ENCODE measurements around the gene HIPK3.

The HIPK3 gene

GRCh38 chr11:33396361-33396760, 139.2 kb downstream of the HIPK3 start:
- in situ Hi-C loops (cut with HindIII; ENCODE audit: low pct_ligation_motif_present, low sequenced_read_pairs) = no loop called here
- Histone ChIP-seq H3K27ac (no peak overlapping the region), H3K36me3 (replicated peaks) (no peaks in the 10 kb centered on the region), H3K27me3 (replicated peaks) (no peaks in the 10 kb centered on the region), H3K4me3 (ENCODE audit: low read depth, low read length) (no peak overlapping the region)
- no peak for DNase-seq
- TF ChIP-seq, protein P1, sequence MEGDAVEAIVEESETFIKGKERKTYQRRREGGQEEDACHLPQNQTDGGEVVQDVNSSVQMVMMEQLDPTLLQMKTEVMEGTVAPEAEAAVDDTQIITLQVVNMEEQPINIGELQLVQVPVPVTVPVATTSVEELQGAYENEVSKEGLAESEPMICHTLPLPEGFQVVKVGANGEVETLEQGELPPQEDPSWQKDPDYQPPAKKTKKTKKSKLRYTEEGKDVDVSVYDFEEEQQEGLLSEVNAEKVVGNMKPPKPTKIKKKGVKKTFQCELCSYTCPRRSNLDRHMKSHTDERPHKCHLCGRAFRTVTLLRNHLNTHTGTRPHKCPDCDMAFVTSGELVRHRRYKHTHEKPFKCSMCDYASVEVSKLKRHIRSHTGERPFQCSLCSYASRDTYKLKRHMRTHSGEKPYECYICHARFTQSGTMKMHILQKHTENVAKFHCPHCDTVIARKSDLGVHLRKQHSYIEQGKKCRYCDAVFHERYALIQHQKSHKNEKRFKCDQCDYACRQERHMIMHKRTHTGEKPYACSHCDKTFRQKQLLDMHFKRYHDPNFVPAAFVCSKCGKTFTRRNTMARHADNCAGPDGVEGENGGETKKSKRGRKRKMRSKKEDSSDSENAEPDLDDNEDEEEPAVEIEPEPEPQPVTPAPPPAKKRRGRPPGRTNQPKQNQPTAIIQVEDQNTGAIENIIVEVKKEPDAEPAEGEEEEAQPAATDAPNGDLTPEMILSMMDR (IDR thresholded peaks at IDR 0.05; ENCODE audit: low read depth, low read length, missing control alignments) = no peak

GRCh38 chr11:33399421-33399820, 142.2 kb downstream of the HIPK3 start:
- TF ChIP-seq, protein P1 (IDR thresholded peaks at IDR 0.05; ENCODE audit: low read depth, low read length, missing control alignments) = no peak
- in situ Hi-C loops (cut with HindIII; ENCODE audit: low pct_ligation_motif_present, low sequenced_read_pairs) = no loop called here
- Histone ChIP-seq H3K27ac (no peak overlapping the region), H3K36me3 (replicated peaks) (no peaks in the 10 kb centered on the region), H3K4me3 (ENCODE audit: low read depth, low read length) (no peak overlapping the region), H3K27me3 (replicated peaks) (no peaks in the 10 kb centered on the region)
- no peak for DNase-seq

GRCh38 chr11:33402066-33402465, 144.9 kb downstream of the HIPK3 start:
- H3K36me3 ChIP-seq (replicated peaks) = no peaks in the 10 kb centered on the region
- no peak for DNase-seq
- H3K27ac ChIP-seq = no peak overlapping the region
- no peaks in the 10 kb centered on the region for H3K27me3 ChIP-seq (replicated peaks)
- in situ Hi-C loops (cut with HindIII; ENCODE audit: low pct_ligation_motif_present, low sequenced_read_pairs) = no loop called here
- TF ChIP-seq, protein P1 (IDR thresholded peaks at IDR 0.05; ENCODE audit: low read depth, low read length, missing control alignments) = no peak
- H3K4me3 ChIP-seq (ENCODE audit: low read depth, low read length) = no peak overlapping the region

GRCh38 chr11:33403344-33403743, 146.2 kb downstream of the HIPK3 start:
- Histone ChIP-seq H3K4me3 (ENCODE audit: low read depth, low read length) (no peak overlapping the region), H3K36me3 (replicated peaks) (no peaks in the 10 kb centered on the region), H3K27ac (no peak overlapping the region), H3K27me3 (replicated peaks) (no peaks in the 10 kb centered on the region)
- TF ChIP-seq, protein P1 (IDR thresholded peaks at IDR 0.05; ENCODE audit: low read depth, low read length, missing control alignments) = no peak
- no peak for DNase-seq
- in situ Hi-C loops (cut with HindIII; ENCODE audit: low pct_ligation_motif_present, low sequenced_read_pairs) = no loop called here

DNA sequence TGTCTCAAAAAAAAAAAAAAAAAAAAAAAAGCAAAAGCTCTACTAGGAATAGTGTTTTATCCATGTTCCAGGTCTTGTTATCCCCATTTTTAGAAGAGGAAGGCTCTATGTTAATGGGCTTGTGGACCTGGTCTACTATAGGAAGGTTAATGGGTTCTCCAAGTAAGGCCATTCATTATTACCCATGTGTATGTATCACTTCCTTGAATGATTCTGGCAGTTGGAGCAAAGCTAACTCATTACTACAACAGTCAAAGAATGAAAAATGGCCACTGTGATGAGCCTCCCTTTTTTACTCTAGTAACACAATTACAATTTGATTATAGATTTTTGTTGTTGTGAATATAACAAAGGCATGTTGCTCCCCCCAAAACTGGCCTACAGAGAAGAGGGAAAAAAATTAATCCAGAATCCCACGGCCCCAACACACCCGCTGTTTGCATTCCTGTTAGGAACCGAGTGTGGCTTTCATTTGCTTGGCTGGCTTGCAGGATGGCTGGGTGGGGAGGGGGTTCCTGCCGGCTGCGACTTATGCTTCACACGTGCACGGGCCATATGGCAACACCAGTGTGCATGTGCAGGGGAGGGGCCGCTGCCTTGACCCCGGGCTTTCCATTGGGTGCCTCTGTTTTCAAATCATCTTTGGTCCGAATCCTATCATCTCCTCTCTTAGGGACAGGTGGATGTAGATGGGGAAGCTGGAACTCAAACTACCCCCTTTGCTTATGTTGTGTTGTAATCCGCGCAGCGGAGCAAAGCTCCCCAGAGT, 148.8 kb downstream of the HIPK3 start:
- H3K27ac ChIP-seq = no peak overlapping the region
- H3K36me3 ChIP-seq (replicated peaks) = no peaks in the 10 kb centered on the region
- in situ Hi-C loops (cut with HindIII; ENCODE audit: low pct_ligation_motif_present, low sequenced_read_pairs) = no loop called here
- H3K4me3 ChIP-seq (ENCODE audit: low read depth, low read length) = no peak overlapping the region
- no peaks in the 10 kb centered on the region for H3K27me3 ChIP-seq (replicated peaks)
- TF ChIP-seq, protein P1 (IDR thresholded peaks at IDR 0.05; ENCODE audit: low read depth, low read length, missing control alignments) = no peak
- no peak for DNase-seq

Data from brain microvascular endothelial cell (primary cell).